ENCODE results near the gene AGPAT2.

DNA sequence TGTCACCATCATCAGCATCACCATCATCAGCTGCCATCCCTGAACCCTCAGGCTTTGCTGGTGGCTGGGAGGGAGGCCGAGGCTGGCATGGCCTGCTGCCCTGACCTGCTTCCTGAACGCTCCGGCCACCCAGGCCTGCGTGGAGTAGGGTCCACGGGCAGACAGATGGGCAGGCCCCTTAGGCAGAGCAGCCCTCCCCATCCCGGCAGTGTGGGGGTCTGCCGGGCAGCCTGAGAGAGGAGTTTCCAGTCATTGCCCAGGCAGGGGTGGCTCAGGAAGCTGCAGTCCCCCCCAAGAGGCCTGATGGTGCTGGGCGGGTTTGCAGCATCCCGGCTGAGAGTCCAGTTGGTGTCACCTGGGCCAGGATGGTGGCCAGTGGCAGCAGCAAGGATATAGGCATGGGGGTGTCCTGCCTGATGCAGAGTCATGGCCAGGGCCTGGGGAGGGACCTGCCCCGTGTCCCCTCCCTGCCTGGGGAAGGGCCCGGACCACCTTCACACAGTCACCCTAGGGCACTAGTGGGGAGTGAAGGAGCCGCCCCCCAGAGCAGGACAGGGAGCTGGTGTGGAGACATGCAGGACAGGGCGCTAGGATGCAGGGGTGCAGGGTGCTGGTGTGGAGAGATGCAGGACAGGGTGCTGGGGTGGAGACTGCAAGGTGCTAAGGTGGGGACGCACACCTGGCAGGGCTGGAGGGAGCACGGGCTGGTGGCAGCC, 32.3 kb downstream of the AGPAT2 start:
- TF ChIP-seq OSR1 (CRISPR knock-in tag; IDR thresholded peaks at IDR 0.05) (no peak), ZC3H10 (CRISPR knock-in tag; IDR thresholded peaks at IDR 0.05) (no peak), ARNTL (CRISPR knock-in tag; IDR thresholded peaks at IDR 0.05; ENCODE audit: borderline replicate concordance, low read depth) (no peak), RARB (CRISPR knock-in tag; IDR thresholded peaks at IDR 0.05) (no peak), ZFP3 (CRISPR knock-in tag; IDR thresholded peaks at IDR 0.05) (no peak), ZFP30 (CRISPR knock-in tag; IDR thresholded peaks at IDR 0.05) (no peak), ZNF70 (CRISPR knock-in tag; IDR thresholded peaks at IDR 0.05) (no peak), POU6F1 (CRISPR knock-in tag; IDR thresholded peaks at IDR 0.05; ENCODE audit: borderline replicate concordance, low read depth) (no peak)
- TF ChIP-seq, protein P1, sequence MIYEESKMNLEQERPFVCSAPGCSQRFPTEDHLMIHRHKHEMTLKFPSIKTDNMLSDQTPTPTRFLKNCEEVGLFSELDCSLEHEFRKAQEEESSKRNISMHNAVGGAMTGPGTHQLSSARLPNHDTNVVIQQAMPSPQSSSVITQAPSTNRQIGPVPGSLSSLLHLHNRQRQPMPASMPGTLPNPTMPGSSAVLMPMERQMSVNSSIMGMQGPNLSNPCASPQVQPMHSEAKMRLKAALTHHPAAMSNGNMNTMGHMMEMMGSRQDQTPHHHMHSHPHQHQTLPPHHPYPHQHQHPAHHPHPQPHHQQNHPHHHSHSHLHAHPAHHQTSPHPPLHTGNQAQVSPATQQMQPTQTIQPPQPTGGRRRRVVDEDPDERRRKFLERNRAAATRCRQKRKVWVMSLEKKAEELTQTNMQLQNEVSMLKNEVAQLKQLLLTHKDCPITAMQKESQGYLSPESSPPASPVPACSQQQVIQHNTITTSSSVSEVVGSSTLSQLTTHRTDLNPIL (CRISPR knock-in tag; IDR thresholded peaks at IDR 0.05; ENCODE audit: low read depth) = no peak

Data from SK-N-SH treated with all-trans-retinoic acid at 6 μM for 48 hours (cell line).